BJ (cell line): ENCODE measurements around the gene CAMTA2. TPM values are rescaled to one million over a fixed set of nuclear protein-coding genes. Genes with fewer than 3 reads are reported as not detected.
"Not testable (repeated sequence)": the region's sequence is repeated elsewhere in the genome, so short reads cannot be mapped to it uniquely, and the experiment has no call there.

Experiments used
- CTCF ChIA-PET: fragments of 350-600 bp; formaldehyde crosslinking; extraction: SDS; loops from one replicate; lab custom pipeline; 2021; ENCODE audit warnings: antibody characterized with exemption, inconsistent platforms; lab: Yijun Ruan, JAX
- POLR2A ChIA-PET: fragments of 300-600 bp; sonication (Branson Sonifier 250); formaldehyde crosslinking; extraction: SDS; loops from one replicate; lab custom pipeline; 2021; ENCODE audit warnings: antibody characterized with exemption; lab: Charles Lee
- DNase-seq: peaks from one replicate; pipeline ENCODE4 v3.0.0-alpha.2; 2011; ENCODE audit warnings: low read depth
- H3K27me3 ChIP-seq: 2 replicates; pipeline ENCODE4 v1.6.0; 2011; ENCODE audit warnings: low read length; ENCODE audit not compliant: control insufficient read depth, insufficient read depth
- H3K36me3 ChIP-seq: 2 replicates; pipeline ENCODE4 v1.5.1; 2011; ENCODE audit warnings: low read length; ENCODE audit not compliant: control insufficient read depth, insufficient read depth
- H3K4me3 ChIP-seq: 2 replicates; pipeline ENCODE4 v1.5.1; 2011; ENCODE audit warnings: low read depth, mild to moderate bottlenecking, control low read depth, low read length
- CTCF ChIP-seq: IDR thresholded peaks from 2 replicates; pipeline ENCODE4 v1.5.1; 2011; ENCODE audit warnings: low read depth, mild to moderate bottlenecking, control low read depth, inconsistent platforms, low read length, moderate library complexity; ENCODE audit not compliant: insufficient read depth
- polyA plus RNA-seq: library from polyadenylated mRNA; depleted of rRNA; stranded (reverse); fragments of >200 nt; gene quantifications from 2 replicates; pipeline ENCODE4 v1.2.3, GENCODE V29; 2011

The CAMTA2 gene
- polyA plus RNA-seq, 1 experiment, result 65.6 TPM

- H3K27me3 ChIP-seq, result 0 out of 2 replicates have a peak, but pooled peaks cover 6% of the 10 kb centered on the region
- TF ChIP-seq CTCF, result no peak
- H3K4me3 ChIP-seq, result no peak overlapping the region
- no peaks in the 10 kb centered on the region for H3K36me3 ChIP-seq
- POLR2A ChIA-PET, result no interaction called here
- CTCF ChIA-PET, result interaction anchor here (0.6 to 3.5 kb wide), 3 partner anchors 8 to 482 kb away, joined by 3 to 27 read pairs (median 3); no protein-coding TSS in a partner anchor
- no peak for DNase-seq
These were observed 46.0 kb upstream of the CAMTA2 start for GRCh38 chr17:5033352-5034015.

GRCh38 chr17:5032865-5033264, 45.4 kb upstream of the CAMTA2 start:
- no peak for TF ChIP-seq CTCF
- POLR2A ChIA-PET, result no interaction called here
- Histone ChIP-seq H3K4me3 (no peak overlapping the region), H3K27me3 (0 out of 2 replicates have a peak, but pooled peaks cover 6% of the 10 kb centered on the region), H3K36me3 (no peaks in the 10 kb centered on the region)
- no peak for DNase-seq
- CTCF ChIA-PET, result interaction anchor here (0.6 to 6.9 kb wide), 3 partner anchors 20 to 481 kb away, joined by 3 to 73 read pairs (median 7); no protein-coding TSS in a partner anchor

GRCh38 chr17:5031365-5032082, 44.0 kb upstream of the CAMTA2 start:
- no peaks in the 10 kb centered on the region for H3K36me3 ChIP-seq
- H3K4me3 ChIP-seq, result peak overlapping the region; percentile 36
- TF ChIP-seq CTCF, result peak; percentile 86
- CTCF ChIA-PET, result interaction anchor here (0.8 to 6.9 kb wide), 10 partner anchors 11 to 122 kb away, joined by 3 to 73 read pairs (median 4); no protein-coding TSS in a partner anchor
- POLR2A ChIA-PET, result no interaction called here
- DNase-seq, result no peak
- 0 out of 2 replicates have a peak, but pooled peaks cover 6% of the 10 kb centered on the region for H3K27me3 ChIP-seq

GRCh38 chr17:5030168-5030567, 42.7 kb upstream of the CAMTA2 start:
- ChIA-PET CTCF (interaction anchor here (0.8 to 6.9 kb wide), 13 partner anchors 9 to 121 kb away, joined by 3 to 73 read pairs (median 4); partner anchors contain the start of gene ZFP3), POLR2A (interaction anchor here (0.7 kb wide), 1 partner anchor 242 kb away, joined by 10 read pairs; no protein-coding TSS in a partner anchor)
- not testable (repeated sequence) for H3K27me3 ChIP-seq, H3K36me3 ChIP-seq, H3K4me3 ChIP-seq, DNase-seq

- H3K36me3 ChIP-seq, result peaks cover 6% of the 10 kb centered on the region
- ChIA-PET CTCF (interaction anchor here (0.9 to 6.9 kb wide), 6 partner anchors 9 to 118 kb away, joined by 3 to 73 read pairs (median 4); partner anchors contain the start of gene CAMTA2), POLR2A (no interaction called here)
- no peak for DNase-seq
- H3K4me3 ChIP-seq, result no peak overlapping the region
- no peak for TF ChIP-seq CTCF
- no peaks in the 10 kb centered on the region for H3K27me3 ChIP-seq
These were observed 40.4 kb upstream of the CAMTA2 start for GRCh38 chr17:5027916-5028315.
